ENCODE data around the gene ADCY3.
"Not testable (repeated sequence)": the region's sequence is repeated elsewhere in the genome, so short reads cannot be mapped to it uniquely, and the experiment has no call there.

Gene ADCY3

DNA sequence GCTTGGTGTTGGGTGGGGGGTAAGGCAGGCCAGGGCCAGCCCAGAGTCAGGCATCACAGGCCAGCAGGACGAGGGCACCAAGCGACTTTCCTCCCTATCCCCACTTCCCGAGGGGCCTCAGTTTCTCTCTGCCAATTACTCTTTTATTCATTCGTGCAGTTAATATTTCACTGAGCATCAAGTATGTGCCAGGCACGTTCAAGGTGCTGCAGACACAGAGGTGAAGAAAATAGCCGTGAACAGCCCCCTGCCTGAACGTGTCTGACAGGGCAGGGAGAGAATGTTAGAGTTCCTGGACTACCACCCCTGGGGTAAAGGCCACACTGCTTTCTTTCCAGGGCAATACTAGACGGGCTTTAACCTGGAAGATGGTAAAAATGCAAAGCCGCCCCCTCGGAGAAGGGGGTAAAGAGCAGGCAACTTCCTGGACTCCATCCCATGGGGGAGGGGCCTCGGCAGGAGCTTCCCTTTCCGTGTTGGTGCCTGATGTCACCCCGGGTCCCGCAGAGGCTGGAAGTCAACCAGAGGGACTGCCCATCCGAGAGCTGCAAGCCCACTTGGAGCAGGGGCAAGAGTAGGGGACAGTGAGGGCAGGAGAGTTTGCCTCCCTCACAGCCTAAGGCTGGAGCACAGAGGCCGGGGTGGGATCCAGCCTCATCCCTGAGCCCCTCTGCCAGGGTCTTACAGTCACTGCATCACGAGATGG lies 79.7 kb downstream of the ADCY3 start:
- no peak for TF ChIP-seq CTCF (IDR thresholded peaks at IDR 0.05; ENCODE audit: low read length, missing control alignments)
- no peak overlapping the region for H3K4me3 ChIP-seq (replicated peaks; ENCODE audit: low read depth, low read length)
- no peak for DNase-seq (ENCODE audit: low read depth)

DNA sequence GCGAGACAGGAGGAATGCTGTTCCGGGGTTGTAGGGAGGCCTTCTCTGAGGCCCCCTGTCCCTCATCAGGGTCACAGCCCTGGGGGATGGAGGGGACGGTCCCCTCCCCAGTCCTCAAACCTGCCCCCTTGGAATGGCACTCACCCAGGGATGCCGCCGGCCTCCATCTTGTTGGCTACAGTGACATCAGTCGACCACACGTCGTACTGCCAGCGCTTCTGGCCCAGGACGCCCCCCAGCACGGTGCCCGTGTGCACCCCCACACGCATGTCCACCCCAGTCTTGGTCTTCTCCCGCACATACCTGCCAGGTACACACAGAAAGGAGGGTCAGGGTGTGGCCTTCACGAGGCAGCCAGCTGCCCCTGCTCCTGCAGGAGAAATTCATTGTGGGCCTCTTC lies 80.3 kb downstream of the ADCY3 start:
- DNase-seq (ENCODE audit: low read depth): no peak
- TF ChIP-seq CTCF (IDR thresholded peaks at IDR 0.05; ENCODE audit: low read length, missing control alignments): no peak
- no peak overlapping the region for H3K4me3 ChIP-seq (replicated peaks; ENCODE audit: low read depth, low read length)

GRCh38 chr2:24838541-24838940 lies 81.5 kb downstream of the ADCY3 start:
- no peak for TF ChIP-seq CTCF (IDR thresholded peaks at IDR 0.05; ENCODE audit: low read length, missing control alignments)
- no peak for DNase-seq (ENCODE audit: low read depth)
- no peak overlapping the region for H3K4me3 ChIP-seq (replicated peaks; ENCODE audit: low read depth, low read length)

DNA sequence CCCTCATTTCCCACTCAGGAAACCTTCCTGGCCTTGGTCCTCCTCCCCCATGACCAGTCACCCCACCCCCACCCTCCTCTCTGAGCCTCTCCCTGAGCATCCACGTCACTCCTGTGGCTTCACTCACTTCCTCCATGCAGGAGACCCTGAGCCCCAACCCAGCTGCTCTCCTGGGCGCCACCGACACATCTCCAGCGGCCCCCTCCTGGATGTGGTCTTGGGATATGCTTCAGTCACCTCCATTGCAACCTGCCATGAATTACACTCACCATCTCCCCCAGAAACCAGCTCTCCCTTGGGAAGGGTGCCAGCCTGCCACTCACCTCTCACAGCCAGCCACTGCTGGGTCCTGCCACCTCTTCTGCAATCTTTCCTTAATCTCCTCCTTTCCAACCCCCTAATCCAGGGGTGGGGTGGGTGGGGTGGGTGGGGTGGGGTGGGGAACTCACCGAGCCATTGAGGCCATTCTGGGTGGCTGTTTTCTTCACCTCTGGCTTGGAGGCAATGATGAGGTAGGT lies 82.0 kb downstream of the ADCY3 start:
- no peak for TF ChIP-seq CTCF (IDR thresholded peaks at IDR 0.05; ENCODE audit: low read length, missing control alignments)
- H3K4me3 ChIP-seq (replicated peaks; ENCODE audit: low read depth, low read length): no peak overlapping the region
- DNase-seq (ENCODE audit: low read depth): no peak

GRCh38 chr2:24836706-24837105 lies 83.3 kb downstream of the ADCY3 start:
- no peak overlapping the region for H3K4me3 ChIP-seq (replicated peaks; ENCODE audit: low read depth, low read length)
- DNase-seq (ENCODE audit: low read depth): no peak
- TF ChIP-seq CTCF (IDR thresholded peaks at IDR 0.05; ENCODE audit: low read length, missing control alignments): no peak

DNA sequence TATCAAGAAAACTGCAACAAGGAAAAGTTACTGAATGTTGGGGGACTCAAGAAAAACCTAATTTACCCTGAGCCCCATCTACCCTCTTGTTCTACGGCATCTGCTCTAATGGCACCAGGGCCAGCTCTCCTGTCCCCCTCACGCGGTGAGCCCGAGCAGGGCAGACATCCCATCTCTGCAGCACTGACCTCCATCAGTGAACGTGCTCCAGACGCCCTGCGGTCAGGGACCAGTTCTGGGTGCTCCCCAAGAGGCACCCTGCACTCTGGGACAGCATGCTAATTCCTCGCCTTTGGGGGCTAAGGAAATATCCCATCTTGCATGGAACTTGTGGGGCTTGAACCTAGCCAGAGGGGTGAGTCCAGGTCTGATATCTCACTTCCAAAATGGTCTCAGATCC lies 83.8 kb downstream of the ADCY3 start:
- no peak for DNase-seq (ENCODE audit: low read depth)
- TF ChIP-seq CTCF (IDR thresholded peaks at IDR 0.05; ENCODE audit: low read length, missing control alignments): no peak
- no peak overlapping the region for H3K4me3 ChIP-seq (replicated peaks; ENCODE audit: low read depth, low read length)

GRCh38 chr2:24835411-24835810 lies 84.6 kb downstream of the ADCY3 start:
- DNase-seq (ENCODE audit: low read depth); H3K4me3 ChIP-seq (replicated peaks; ENCODE audit: low read depth, low read length): not testable (repeated sequence)

All from fibroblast of pulmonary artery (primary cell).